AG09309 (cell line): ENCODE results near the gene DCUN1D1.

ENCODE experiments used
- DNase-seq: peaks from one replicate; pipeline ENCODE4 v3.0.0-alpha.2; 2010; ENCODE audit warnings: low read depth
- H3K4me3 ChIP-seq: 2 replicates; pipeline ENCODE4 v1.5.1; 2011; ENCODE audit warnings: mild to moderate bottlenecking, low read depth, low read length, moderate library complexity; ENCODE audit not compliant: control insufficient read depth
- TF ChIP-seq, protein P1 (sequence below): IDR thresholded peaks from 2 replicates; pipeline ENCODE4 v1.5.1; 2011; ENCODE audit warnings: mild to moderate bottlenecking, low read depth, low read length, inconsistent platforms; ENCODE audit not compliant: insufficient read depth, control insufficient read depth; ENCODE audit errors: missing control alignments

The DCUN1D1 gene

DNA sequence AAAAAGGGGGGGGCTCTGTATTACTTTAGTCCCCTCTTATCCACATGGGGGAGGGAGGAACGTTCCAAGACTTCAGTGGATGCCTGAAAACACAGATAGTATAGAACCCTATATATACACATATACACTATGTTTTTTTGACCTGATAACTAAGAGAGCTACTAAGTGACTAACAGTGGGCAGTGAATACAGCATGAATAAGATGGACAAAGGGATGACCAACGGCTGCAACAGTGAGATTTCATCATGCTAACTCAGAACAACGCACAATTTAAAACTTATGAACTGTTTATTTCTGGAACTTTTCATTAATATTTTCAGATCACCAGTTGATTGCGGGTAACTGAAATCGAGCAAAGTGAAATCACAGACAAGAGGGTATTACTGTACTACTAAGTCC is 7.3 kb downstream of the DCUN1D1 start:
- TF ChIP-seq, protein P1, sequence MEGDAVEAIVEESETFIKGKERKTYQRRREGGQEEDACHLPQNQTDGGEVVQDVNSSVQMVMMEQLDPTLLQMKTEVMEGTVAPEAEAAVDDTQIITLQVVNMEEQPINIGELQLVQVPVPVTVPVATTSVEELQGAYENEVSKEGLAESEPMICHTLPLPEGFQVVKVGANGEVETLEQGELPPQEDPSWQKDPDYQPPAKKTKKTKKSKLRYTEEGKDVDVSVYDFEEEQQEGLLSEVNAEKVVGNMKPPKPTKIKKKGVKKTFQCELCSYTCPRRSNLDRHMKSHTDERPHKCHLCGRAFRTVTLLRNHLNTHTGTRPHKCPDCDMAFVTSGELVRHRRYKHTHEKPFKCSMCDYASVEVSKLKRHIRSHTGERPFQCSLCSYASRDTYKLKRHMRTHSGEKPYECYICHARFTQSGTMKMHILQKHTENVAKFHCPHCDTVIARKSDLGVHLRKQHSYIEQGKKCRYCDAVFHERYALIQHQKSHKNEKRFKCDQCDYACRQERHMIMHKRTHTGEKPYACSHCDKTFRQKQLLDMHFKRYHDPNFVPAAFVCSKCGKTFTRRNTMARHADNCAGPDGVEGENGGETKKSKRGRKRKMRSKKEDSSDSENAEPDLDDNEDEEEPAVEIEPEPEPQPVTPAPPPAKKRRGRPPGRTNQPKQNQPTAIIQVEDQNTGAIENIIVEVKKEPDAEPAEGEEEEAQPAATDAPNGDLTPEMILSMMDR: no peak
- no peak overlapping the region for H3K4me3 ChIP-seq
- DNase-seq: no peak

DNA sequence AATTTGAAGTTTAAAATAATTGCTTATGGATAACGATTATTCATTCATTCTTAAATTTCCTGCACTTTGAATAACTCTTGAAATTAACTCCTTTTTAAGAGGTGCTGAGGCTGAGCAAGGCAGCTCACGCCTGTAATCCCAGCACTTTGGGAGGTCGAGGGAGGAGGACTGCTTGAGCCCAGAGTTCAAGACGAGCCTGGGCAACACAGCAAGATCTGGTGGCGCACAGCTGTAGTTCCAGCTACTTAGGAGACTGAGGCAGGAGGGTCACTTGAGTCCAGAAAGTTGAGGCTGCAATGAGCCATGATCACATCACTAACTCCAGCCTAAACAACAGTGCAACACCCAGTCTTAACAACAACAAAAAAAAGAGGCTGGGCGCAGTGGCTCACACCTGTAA is 8.0 kb downstream of the DCUN1D1 start:
- TF ChIP-seq, protein P1: no peak
- no peak overlapping the region for H3K4me3 ChIP-seq
- no peak for DNase-seq

DNA sequence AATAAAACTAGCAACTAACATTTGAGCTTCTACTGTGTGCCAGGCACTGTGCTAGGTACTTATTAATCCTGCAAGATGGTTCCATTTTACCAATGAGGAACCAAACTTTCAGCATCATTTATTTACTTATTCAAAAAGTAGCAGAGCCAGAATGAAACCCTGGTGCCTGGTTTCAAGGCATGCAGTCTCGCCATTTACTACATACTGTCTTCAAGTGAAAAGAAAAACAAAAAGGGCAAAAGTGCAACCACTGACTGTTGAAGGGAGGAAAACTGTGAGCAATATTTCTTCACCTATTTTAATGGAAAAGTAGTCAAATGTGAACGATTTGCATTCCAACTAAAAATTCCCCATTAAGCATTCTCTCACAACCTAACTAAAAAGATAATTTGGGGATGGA is 8.7 kb downstream of the DCUN1D1 start:
- no peak overlapping the region for H3K4me3 ChIP-seq
- DNase-seq: no peak

DNA sequence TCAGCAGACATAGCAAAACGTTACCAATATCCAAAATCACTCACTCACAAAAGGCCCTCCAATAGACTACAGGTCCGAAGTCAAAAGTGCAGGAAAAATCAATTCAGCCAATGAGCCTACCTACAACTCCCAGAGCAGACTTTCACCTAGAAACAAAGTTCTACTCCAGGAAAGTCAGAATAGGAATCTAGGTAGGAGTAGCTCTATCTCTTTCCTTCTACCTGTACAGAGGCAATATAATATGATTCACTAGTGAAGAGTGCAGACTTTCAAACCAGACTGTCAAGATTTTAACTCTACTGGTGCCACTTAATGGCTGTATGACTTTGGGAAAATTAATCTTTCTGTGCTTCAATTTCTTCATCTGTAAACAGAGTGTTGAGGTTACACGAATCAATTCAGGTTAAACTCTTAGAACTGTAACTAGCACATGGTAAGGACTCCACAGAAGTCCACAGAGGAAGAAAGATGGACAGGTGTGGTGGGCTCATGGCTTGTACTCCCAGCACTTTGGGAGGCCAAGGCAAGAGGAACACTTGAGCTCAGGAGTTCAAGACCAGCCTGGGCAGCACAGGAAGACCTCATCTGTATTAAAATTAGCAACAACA is 9.4 kb downstream of the DCUN1D1 start:
- TF ChIP-seq, protein P1: no peak
- H3K4me3 ChIP-seq: no peak overlapping the region
- DNase-seq: no peak

More for the DNA sequence above, 8.7 kb downstream of the DCUN1D1 start:
- TF ChIP-seq, protein P1: no peak

DNA sequence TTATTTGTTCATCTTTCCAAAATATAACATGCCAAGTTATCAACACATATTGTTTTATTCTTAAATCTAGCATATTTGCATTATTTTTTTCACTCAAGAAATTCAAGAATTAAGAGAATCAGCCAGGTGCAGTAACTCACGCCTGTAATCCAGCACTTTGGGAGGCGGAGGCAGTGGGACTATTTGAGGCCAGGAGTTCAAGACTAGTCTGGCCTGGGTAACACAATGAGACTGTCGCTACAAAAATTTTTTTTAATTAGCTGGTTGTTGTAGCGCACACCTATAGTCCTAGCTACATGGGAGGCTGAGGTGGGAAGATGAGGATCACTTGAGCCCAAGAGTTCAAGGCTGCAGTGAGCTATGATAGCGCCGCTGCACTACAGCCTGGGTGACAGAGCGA is 10.5 kb downstream of the DCUN1D1 start:
- DNase-seq: no peak
- H3K4me3 ChIP-seq: no peak overlapping the region
- TF ChIP-seq, protein P1: no peak

DNA sequence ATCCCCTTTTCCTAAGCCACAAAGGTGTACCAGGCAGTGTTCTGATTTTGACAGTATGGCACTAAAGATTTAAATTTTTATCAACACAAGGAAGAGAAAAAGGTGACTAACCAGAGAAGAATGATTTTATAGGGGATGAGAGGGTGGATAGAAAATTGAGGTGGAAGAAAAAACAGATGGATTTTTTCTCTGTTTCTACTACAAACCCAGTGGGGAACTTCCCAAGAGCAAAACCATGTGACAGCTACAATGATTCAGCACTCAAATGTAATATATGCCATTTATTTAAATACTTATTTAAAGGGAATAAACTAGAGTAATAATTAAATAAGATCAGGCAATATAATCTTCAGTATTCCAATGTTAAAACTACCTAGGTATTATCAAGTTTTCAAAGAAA is 11.1 kb downstream of the DCUN1D1 start:
- no peak overlapping the region for H3K4me3 ChIP-seq
- DNase-seq: peak; percentile 49
- TF ChIP-seq, protein P1: no peak
